Measurements from ENCODE around the gene DST.
"Not testable (repeated sequence)": the region's sequence is repeated elsewhere in the genome, so short reads cannot be mapped to it uniquely, and the experiment has no call there.

Gene DST

DNA sequence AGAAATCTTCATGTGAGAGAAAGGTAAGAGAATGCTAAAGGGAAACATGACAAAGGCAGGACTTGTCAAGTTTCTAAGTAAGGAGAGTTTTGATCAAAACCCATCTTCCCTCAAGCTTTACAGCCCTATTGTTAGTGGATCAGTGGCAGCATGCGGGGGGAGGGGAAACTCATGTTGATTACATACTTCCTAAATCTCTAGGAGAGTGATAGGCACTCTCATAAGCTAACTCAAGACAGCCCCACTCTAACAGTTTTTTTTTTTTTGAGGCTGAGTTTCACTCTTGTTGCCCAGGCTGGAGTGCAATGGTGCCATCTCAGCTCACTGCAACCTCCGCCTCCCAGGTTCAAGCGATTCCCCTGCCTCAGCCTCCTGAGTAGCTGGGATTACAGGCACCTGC is 18.6 kb upstream of the DST start:
- not testable (repeated sequence) for DNase-seq (ENCODE audit: low read depth)

- DNase-seq (ENCODE audit: low read depth), result peak; percentile 23
Observed at GRCh38 chr6:56660381-56660730, 17.7 kb upstream of the DST start.

DNA sequence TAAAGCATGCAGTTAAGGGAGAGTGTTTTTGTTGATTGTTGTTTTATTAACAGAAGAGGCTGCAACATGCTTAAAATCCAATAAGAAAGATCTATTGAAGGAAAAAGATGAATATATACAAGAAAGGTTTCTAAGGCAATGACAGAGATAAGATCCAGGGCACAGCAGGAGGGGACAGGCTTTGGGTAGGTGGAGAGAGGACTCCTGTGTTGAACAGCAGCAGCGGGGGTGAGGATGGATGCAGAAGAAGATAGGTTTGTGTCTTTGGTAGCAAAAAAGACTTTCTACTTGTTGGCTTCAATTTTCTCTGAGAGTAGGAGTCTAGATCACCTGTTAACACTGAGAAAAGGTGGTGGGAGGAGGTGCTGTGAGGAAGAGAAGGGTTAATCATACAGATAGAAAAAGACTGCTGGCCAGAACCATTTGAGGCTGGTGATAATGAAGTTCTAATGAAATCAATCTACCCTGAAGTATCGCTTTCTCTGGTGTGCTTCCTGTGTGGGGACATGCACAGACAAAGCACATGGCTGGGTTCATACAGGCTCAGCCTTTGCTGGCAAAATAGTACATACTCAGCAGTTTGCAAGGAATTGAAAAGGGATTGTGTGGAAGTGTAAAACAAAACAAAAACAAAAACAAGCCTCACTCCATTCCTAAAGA is 17.2 kb upstream of the DST start:
- no peak for DNase-seq (ENCODE audit: low read depth)

DNA sequence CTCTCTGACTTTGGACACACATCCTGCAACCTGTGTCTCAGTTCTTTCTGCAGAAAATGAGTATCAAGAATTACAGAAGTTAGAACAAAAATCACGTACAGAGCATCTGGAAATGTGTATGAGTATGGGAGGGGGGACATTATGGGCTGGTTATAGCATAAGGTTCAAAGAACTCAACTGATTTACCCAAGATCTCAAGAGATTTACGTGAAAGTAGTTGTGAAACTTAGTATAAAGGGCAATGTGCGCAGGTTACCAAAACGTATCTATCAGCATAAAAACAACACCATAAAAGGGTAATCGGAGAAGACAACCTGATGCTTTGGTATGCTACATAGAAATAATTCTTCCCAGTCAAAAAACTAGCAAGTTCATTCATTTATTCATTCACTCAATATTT is 15.6 kb upstream of the DST start:
- no peak for DNase-seq (ENCODE audit: low read depth)

DNA sequence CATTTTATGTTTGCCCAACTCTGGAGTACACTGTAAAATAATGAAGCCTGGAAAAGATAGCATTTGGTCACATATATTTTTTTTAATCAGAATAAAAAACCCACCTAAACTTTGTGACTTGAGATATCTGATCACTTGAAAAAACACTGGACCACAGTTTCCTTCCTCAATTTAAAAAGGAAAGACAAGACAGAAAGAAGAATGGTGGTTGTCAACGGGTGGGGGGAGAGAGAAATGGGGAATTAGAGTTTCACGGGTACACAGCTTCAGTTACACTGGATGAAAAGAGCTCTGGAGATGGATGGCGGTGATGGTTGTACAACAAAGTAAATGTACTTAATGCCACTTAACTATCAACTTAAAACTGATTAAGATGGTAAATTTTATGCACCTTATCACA is 14.7 kb upstream of the DST start:
- DNase-seq (ENCODE audit: low read depth), result no peak

DNA sequence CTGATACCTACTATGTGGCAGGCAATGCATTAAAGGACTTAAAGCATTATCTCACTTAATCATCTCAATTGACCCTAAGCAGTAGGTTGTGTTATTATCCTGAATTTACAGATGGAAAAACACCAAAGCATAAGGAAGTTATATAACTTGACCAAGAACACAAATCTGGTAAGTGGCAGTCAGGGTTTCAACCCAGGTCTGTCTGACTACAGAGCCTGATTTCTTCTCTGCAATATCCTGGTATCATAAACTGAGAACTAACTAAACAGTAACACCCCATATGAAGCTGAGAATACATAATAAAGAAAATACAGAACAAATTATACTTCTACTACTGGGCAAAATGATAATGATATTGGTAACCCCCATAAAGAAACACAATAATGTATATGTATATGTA is 13.8 kb upstream of the DST start:
- DNase-seq (ENCODE audit: low read depth), result no peak

DNA sequence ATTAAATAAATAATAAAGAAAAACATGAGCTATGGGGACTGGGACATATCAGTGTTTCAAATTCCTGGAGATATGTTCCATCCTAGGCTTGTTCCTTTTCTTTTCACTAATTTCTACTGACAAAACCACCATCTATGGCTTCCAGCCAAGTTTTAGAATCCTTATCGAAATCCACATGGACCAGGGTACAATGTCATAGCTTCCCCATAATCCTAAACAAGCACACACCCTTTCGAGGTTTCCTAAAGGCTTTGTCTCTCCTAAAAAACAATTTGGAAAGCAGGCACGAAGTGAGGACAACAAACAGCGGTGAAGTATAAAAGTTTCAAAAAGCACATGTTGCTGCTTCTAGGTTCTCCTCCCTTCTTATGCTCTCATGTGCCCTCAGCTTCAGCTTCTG is 13.3 kb upstream of the DST start:
- DNase-seq (ENCODE audit: low read depth), result no peak

GRCh38 chr6:56655249-56655648 is 12.6 kb upstream of the DST start:
- no peak for DNase-seq (ENCODE audit: low read depth)

DNA sequence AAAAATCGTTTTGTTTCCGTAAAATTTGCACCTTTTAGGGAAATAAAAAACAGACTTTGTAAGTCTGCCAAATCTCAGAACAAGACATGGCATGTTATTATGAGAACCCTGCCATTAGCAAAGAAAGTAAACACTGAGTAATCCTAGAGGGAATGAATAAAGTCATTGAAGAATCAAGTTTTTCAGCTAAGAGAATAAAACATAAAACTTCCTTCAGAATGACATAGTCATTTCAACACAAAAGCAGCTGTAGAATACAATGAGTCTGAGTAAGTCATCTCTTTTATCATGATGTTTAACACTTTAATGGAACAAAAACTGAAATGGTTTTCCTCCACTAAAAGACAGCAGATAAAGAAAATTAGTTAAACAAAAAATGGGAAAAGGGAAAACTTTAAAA is 10.3 kb upstream of the DST start:
- DNase-seq (ENCODE audit: low read depth), result peak; percentile 78

- peak; percentile 80 for DNase-seq (ENCODE audit: low read depth)
Observed at GRCh38 chr6:56652231-56652630, 9.5 kb upstream of the DST start.

GRCh38 chr6:56650191-56650590 is 7.5 kb upstream of the DST start:
- no peak for DNase-seq (ENCODE audit: low read depth)

DNA sequence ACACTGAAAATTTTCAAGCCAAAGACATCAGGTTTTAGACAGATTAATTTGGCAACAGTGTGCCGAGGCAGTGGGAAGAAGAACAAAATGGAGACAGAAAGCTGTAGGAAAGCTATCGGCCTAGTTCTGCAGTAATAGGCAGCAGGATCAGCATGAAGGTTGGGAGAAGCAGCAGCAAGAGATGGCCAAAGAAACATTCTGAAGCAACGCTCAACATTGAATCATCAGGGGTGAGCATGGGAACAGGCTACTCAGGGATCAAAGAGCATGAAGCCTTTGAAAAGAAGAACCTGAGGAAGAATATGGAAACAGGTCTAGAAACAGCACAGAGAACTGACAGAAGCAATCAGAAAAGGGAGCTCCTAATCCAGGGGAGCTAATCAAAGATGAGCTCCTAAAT is 7.1 kb upstream of the DST start:
- DNase-seq (ENCODE audit: low read depth), result peak; percentile 84

GRCh38 chr6:56649053-56649769 is 6.5 kb upstream of the DST start:
- DNase-seq (ENCODE audit: low read depth), result peak; percentile 87

DNA sequence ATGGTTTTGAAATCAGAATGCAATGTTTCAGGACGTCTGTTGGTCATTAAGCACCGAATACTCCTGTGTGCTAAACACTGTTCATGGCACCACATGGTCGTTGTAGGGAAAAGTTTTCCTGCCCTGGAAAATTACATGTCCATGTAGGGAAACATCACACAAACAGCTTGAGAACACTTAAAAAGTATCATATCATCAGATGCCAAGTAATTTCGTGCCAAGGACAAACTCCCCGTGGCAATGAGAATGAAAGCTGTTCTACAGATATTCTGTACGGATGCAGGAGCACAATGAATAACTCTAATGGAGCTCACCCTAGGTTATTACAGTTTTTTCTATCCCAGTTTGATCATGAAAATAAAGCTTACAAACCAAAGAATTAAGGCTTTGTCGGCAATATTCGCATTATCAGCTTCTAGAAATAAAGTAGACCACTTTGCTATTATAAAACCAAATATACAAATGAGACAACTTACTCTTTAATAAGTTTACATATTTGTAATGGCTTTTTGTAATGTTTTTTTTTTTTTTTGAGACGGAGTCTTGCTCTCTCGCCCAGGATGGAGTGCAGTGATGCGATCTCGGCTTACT is 4.6 kb upstream of the DST start:
- no peak for DNase-seq (ENCODE audit: low read depth)

DNA sequence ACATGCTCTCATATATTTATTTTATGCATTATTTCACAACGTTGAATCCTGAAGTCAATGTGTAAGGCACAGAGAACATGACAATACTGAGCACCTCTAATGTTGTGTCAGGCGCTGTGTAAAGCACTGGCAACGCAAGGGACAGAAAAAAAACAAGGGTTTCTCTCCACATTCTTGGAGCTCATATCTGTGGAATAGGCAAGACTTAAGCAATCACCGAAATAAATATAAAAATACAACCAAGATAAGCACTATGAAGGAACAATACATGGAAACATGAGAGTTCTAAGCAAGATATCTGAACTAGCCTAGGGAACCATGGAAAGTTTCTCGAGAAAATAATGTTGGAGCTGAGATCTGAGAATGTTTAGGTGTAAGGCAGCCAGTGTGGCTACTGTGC is 1.7 kb upstream of the DST start:
- DNase-seq (ENCODE audit: low read depth), result peak; percentile 41

GRCh38 chr6:56643379-56644089 is 845 bp upstream of the DST start:
- DNase-seq (ENCODE audit: low read depth), result no peak

DNA sequence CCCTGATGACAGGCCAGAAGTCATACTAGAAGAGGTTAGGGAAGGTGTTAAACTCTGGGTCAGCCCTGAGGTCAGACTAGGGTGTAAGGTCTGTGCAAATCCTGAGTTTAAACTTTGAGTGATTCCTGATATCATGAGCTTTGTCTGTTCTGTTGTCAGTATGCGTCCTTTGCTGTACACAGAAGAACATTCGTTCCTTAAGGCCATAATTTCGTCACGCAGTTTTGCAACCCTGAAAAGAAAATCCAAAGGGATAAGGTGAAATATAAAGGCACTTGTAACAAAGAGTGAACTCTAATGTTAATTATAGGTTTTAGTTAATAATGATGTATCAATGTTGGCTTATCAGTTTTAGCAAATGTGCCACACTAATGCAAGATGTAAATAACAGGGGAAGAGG is 2.3 kb downstream of the DST start:
- DNase-seq (ENCODE audit: low read depth), result no peak

- DNase-seq (ENCODE audit: low read depth), result no peak
Observed at GRCh38 chr6:56638760-56639159, 3.9 kb downstream of the DST start.

- DNase-seq (ENCODE audit: low read depth), result peak; percentile 74
Observed at GRCh38 chr6:56637640-56638039, 5.0 kb downstream of the DST start.

DNA sequence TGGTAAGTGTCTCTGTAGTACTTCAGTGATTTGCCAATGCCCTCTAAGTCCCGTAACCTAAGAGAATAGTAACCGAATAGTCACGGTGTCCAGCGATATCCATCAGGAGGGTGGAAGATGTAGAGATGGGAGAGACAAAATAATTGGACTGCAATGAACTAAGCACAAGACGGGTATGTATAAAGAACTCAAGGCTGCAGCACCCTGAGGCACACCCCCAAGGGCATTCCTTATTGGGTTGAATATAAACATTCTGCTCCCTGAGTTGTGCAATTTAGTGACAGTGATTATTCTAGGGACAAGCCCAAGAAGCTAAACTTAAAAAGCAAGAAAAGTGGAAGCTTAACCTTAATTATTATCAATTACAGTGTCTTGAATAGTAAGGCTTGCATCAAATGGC is 14.6 kb downstream of the DST start:
- no peak for DNase-seq (ENCODE audit: low read depth)

DNA sequence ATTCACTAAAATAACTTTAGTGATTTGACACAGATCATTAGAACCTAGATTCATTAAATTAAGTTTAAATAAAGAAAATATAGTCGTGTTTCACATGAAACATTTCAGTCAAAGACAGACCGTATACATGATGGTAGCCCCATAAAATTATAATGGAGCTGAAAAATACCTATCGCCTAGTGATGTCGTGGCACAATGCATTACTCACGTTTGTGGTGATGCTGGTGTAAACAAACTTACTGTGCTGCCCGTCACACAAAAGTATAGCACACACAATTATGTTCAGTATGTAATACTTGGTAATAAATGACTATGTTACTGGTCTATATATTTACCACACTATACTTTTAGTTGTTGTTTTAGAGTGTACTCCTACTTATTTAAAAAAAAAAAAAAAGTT is 17.3 kb downstream of the DST start:
- DNase-seq (ENCODE audit: low read depth), result peak; percentile 49

DNA sequence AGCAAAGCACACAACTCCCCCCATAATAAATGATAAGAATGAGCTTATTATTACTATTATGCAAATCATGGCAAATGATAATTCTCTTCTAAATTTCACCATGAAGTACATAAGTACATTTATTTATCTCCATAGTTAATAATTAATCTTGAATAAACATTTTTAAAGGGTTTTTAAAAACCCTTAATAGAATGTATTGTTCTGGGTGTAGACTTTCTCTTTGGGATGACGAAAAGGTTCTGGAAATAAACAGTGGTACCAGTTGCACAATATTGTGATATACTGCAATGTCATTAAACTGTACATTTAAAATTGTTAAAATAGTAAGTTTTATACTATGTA is 18.0 kb downstream of the DST start:
- no peak for DNase-seq (ENCODE audit: low read depth)

- no peak for DNase-seq (ENCODE audit: low read depth)
Observed at GRCh38 chr6:56624046-56624727, 18.5 kb downstream of the DST start.
